DOHH2 (cell line): ENCODE results near the gene POTEI.
"Not testable (repeated sequence)": the region's sequence is repeated elsewhere in the genome, so short reads cannot be mapped to it uniquely, and the experiment has no call there.

Experiments used
- H3F3A ChIP-seq: fragments of 200-600 bp; sonication (generic), shearing (Covaris generic); 2 replicates; pipeline ENCODE4 v1.6.0; 2016; ENCODE audit warnings: antibody characterized with exemption, mild to moderate bottlenecking; ENCODE audit not compliant: control insufficient read depth, insufficient read depth
- H3K27ac ChIP-seq: fragments of 200-600 bp; sonication (generic); 2 replicates; pipeline ENCODE4 v1.5.1; 2014; ENCODE audit warnings: low read depth, mild to moderate bottlenecking, low read length, moderate library complexity
- H3K27me3 ChIP-seq: fragments of 200-600 bp; sonication (generic); 2 replicates; pipeline ENCODE4 v1.6.1; 2014; ENCODE audit warnings: mild to moderate bottlenecking, low read length, mixed read lengths; ENCODE audit not compliant: control insufficient read depth
- H3K36me3 ChIP-seq: fragments of 200-600 bp; sonication (generic); 2 replicates; pipeline ENCODE4 v1.6.1; 2014; ENCODE audit warnings: mild to moderate bottlenecking, low read length, moderate library complexity, mixed read lengths; ENCODE audit not compliant: control insufficient read depth
- H3K4me1 ChIP-seq: fragments of 200-600 bp; sonication (generic); 2 replicates; pipeline ENCODE4 v1.6.1; 2014; ENCODE audit warnings: mild to moderate bottlenecking, low read length, mixed read lengths; ENCODE audit not compliant: control insufficient read depth
- H3K4me2 ChIP-seq: fragments of 200-600 bp; sonication (generic); 2 replicates; pipeline ENCODE4 v1.6.0; 2014; ENCODE audit warnings: mild to moderate bottlenecking, low read length, moderate library complexity
- H3K4me3 ChIP-seq: fragments of 200-600 bp; sonication (generic); 2 replicates; pipeline ENCODE4 v1.5.1; 2014; ENCODE audit warnings: mild to moderate bottlenecking, low read length, mixed read lengths
- H3K79me2 ChIP-seq: fragments of 200-600 bp; sonication (generic); 2 replicates; pipeline ENCODE4 v1.6.1; 2014; ENCODE audit warnings: mild to moderate bottlenecking, low read length, mixed read lengths; ENCODE audit not compliant: control insufficient read depth
- H3K9me2 ChIP-seq: fragments of 200-600 bp; sonication (generic); replicated peaks from 2 replicates; pipeline ENCODE4 v1.6.1; 2014; ENCODE audit warnings: mild to moderate bottlenecking, low read length, mixed read lengths; ENCODE audit not compliant: control insufficient read depth
- H3K9me3 ChIP-seq: fragments of 200-600 bp; sonication (generic); 2 replicates; pipeline ENCODE4 v1.6.1; 2014; ENCODE audit warnings: antibody characterized with exemption, low read length, mixed read lengths; ENCODE audit not compliant: control insufficient read depth, insufficient read depth
- H4K20me1 ChIP-seq: fragments of 200-600 bp; sonication (generic); 2 replicates; pipeline ENCODE4 v1.6.0; 2014; ENCODE audit warnings: low read depth, mild to moderate bottlenecking, antibody characterized with exemption, low read length, moderate library complexity; ENCODE audit not compliant: control insufficient read depth, insufficient read depth
- TF ChIP-seq, protein P1 (sequence below): fragments of 200-600 bp; sonication (generic); IDR thresholded peaks from one replicate; pipeline ENCODE4 v1.5.1; 2014; ENCODE audit warnings: antibody characterized with exemption, mild to moderate bottlenecking, low read depth, low read length; ENCODE audit not compliant: poor library complexity, severe bottlenecking

POTEI gene

DNA sequence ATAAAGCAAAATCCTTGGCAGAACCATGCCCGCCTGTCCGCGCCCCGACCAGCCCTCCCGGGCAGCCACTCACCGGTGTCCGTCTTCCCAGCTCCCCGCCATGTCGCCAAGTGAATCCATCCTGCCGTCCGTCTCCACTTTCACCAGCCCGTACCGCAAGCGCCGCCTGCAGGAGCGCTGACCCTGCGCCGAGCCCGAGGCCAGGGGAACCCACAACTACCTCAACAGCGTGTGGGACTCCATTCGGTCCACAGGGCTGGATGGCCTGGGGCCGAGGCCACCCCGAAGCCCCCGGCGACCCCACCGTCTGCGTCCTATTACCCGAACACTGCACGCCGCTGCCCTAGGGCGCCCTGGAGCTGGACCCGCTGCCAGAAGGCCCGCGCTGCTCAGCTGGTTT lies 81.5 kb downstream of the POTEI start:
- H3F3A ChIP-seq, H3K27me3 ChIP-seq, H3K9me2 ChIP-seq, H4K20me1 ChIP-seq, H3K4me1 ChIP-seq, H3K36me3 ChIP-seq, H3K9me3 ChIP-seq: not testable (repeated sequence)
- Histone ChIP-seq H3K79me2 (peaks cover 17% of the 10 kb centered on the region), H3K4me2 (peak overlapping the region; percentile 65), H3K4me3 (peak overlapping the region; percentile 79), H3K27ac (peak overlapping the region; percentile 35)
- TF ChIP-seq, protein P1, sequence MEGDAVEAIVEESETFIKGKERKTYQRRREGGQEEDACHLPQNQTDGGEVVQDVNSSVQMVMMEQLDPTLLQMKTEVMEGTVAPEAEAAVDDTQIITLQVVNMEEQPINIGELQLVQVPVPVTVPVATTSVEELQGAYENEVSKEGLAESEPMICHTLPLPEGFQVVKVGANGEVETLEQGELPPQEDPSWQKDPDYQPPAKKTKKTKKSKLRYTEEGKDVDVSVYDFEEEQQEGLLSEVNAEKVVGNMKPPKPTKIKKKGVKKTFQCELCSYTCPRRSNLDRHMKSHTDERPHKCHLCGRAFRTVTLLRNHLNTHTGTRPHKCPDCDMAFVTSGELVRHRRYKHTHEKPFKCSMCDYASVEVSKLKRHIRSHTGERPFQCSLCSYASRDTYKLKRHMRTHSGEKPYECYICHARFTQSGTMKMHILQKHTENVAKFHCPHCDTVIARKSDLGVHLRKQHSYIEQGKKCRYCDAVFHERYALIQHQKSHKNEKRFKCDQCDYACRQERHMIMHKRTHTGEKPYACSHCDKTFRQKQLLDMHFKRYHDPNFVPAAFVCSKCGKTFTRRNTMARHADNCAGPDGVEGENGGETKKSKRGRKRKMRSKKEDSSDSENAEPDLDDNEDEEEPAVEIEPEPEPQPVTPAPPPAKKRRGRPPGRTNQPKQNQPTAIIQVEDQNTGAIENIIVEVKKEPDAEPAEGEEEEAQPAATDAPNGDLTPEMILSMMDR = peak; percentile 24

DNA sequence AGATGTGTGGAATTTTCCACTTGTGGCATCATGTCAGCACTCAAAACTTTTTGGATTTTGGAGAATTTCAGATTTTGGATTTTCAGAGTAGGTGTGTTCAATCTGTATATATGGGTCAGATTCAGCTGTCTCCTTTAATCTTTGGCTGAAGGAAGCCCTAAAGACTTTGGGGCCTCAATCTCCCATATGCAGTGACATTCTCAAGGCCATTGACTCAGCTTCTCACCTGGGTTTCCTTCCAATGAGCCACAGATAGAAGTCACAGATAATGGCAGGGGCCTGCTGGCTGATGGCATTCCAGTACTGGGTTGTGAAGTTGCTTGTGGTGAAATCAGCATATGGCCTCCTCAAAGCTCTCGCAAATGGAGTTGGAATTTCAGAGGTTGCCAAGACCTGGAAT lies 90.3 kb downstream of the POTEI start:
- H3F3A ChIP-seq, H3K27me3 ChIP-seq, H3K4me1 ChIP-seq, H3K27ac ChIP-seq, H4K20me1 ChIP-seq, H3K9me3 ChIP-seq, H3K4me3 ChIP-seq, H3K4me2 ChIP-seq, H3K36me3 ChIP-seq, H3K9me2 ChIP-seq, H3K79me2 ChIP-seq: not testable (repeated sequence)

DNA sequence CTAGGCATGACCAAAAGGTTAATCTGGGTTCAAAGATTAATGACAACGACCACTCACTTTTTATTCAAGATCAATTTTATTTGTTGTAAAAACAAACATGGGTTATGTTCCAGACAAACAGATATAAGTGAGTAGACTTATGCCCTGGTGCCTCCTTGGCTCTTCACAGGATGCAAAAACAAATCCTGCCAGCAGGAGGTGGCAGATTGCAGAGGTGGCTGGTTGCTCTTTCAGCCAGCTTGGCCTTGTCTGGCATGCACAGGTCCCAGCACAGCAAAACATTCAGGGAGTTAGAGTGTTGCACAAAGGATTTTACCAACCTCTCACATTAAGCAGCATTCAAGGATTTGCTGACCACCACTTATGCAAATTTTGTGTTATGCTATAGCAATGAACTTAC lies 92.4 kb downstream of the POTEI start:
- not testable (repeated sequence) for H3K79me2 ChIP-seq, H3K9me3 ChIP-seq, H3K4me2 ChIP-seq, H3K4me1 ChIP-seq, H3K27me3 ChIP-seq, H3K27ac ChIP-seq, H3K36me3 ChIP-seq, H3K4me3 ChIP-seq, H4K20me1 ChIP-seq, H3K9me2 ChIP-seq, H3F3A ChIP-seq
